ENCODE data around the gene CDC42BPG.

GRCh38 chr11:64862987-64863390 lies 18.5 kb upstream of the CDC42BPG start:
- no peak for TF ChIP-seq CTCF (IDR thresholded peaks at IDR 0.05)
- no peak for TF ChIP-seq POLR2AphosphoS5 (IDR thresholded peaks at IDR 0.05; ENCODE audit: low read depth, low read length)
- TF ChIP-seq REST (IDR thresholded peaks at IDR 0.05; ENCODE audit: insufficient read depth in 1 of 2, low read depth in 2 of 2, low read length in 1 of 2): no peak
